KMS-11 (cell line): ENCODE data around the gene NETO2.

ENCODE experiments used
- H2AFZ ChIP-seq: fragments of 200-600 bp; sonication (generic); 2 replicates; pipeline ENCODE4 v1.6.1; 2016; ENCODE audit warnings: antibody characterized with exemption, mixed run types, low read depth
- H3K27ac ChIP-seq: fragments of 200-600 bp; sonication (generic); 2 replicates; pipeline ENCODE4 v1.6.1; 2016; ENCODE audit warnings: mild to moderate bottlenecking, mixed run types
- H3K27me3 ChIP-seq: fragments of 200-600 bp; sonication (generic); 2 replicates; pipeline ENCODE4 v1.6.1; 2017; ENCODE audit warnings: mild to moderate bottlenecking, low read depth, mixed run types, moderate library complexity; ENCODE audit not compliant: insufficient read depth
- H3K36me3 ChIP-seq: fragments of 200-600 bp; sonication (generic); 2 replicates; pipeline ENCODE4 v1.6.1; 2017; ENCODE audit warnings: mild to moderate bottlenecking, mixed run types; ENCODE audit not compliant: insufficient read depth
- H3K4me1 ChIP-seq: fragments of 200-600 bp; sonication (generic); 2 replicates; pipeline ENCODE4 v1.6.1; 2016; ENCODE audit warnings: mild to moderate bottlenecking, low read depth, mixed run types; ENCODE audit not compliant: poor library complexity, severe bottlenecking
- H3K4me2 ChIP-seq: fragments of 200-600 bp; sonication (generic); 2 replicates; pipeline ENCODE4 v1.7.0; 2016; ENCODE audit warnings: mild to moderate bottlenecking, mixed run types
- H3K4me3 ChIP-seq: fragments of 200-600 bp; sonication (generic); IDR thresholded peaks from 2 replicates; pipeline ENCODE4 v1.6.1; 2017; ENCODE audit warnings: low read depth, low read length, mixed read lengths; ENCODE audit not compliant: insufficient read depth
- H3K79me2 ChIP-seq: fragments of 200-600 bp; sonication (generic); 2 replicates; pipeline ENCODE4 v1.6.1; 2016; ENCODE audit warnings: low read depth, mixed run types; ENCODE audit not compliant: insufficient read depth
- H3K9ac ChIP-seq: fragments of 200-600 bp; sonication (generic); 2 replicates; pipeline ENCODE4 v1.6.1; 2016; ENCODE audit warnings: mild to moderate bottlenecking, mixed run types
- H4K20me1 ChIP-seq: fragments of 200-600 bp; sonication (generic); 2 replicates; pipeline ENCODE4 v1.6.1; 2016; ENCODE audit warnings: mild to moderate bottlenecking, mixed run types; ENCODE audit not compliant: insufficient read depth
- CTCF ChIP-seq: fragments of 200-600 bp; sonication (generic); conservative IDR thresholded peaks from 2 replicates; pipeline ENCODE4 v1.6.1; 2017; ENCODE audit warnings: low read depth, mild to moderate bottlenecking, antibody characterized with exemption, low read length, moderate library complexity, mixed read lengths

Gene NETO2

GRCh38 chr16:47033176-47033575, 110.6 kb downstream of the NETO2 start:
- Histone ChIP-seq H3K4me2 (no peak overlapping the region), H4K20me1 (no peaks in the 10 kb centered on the region), H3K27me3 (no peaks in the 10 kb centered on the region), H3K4me1 (no peaks in the 10 kb centered on the region), H3K9ac (no peak overlapping the region), H3K79me2 (no peaks in the 10 kb centered on the region), H3K4me3 (no peak overlapping the region), H3K27ac (no peak overlapping the region), H3K36me3 (no peaks in the 10 kb centered on the region), H2AFZ (no peak overlapping the region)
- no peak for TF ChIP-seq CTCF

- Histone ChIP-seq H3K27ac (no peak overlapping the region), H3K4me3 (no peak overlapping the region), H3K27me3 (no peaks in the 10 kb centered on the region), H3K36me3 (no peaks in the 10 kb centered on the region), H3K4me2 (no peak overlapping the region), H4K20me1 (no peaks in the 10 kb centered on the region), H3K9ac (no peak overlapping the region), H3K4me1 (no peaks in the 10 kb centered on the region), H2AFZ (no peak overlapping the region), H3K79me2 (no peaks in the 10 kb centered on the region)
- no peak for TF ChIP-seq CTCF
Observed at GRCh38 chr16:47029724-47030123, 114.0 kb downstream of the NETO2 start.

DNA sequence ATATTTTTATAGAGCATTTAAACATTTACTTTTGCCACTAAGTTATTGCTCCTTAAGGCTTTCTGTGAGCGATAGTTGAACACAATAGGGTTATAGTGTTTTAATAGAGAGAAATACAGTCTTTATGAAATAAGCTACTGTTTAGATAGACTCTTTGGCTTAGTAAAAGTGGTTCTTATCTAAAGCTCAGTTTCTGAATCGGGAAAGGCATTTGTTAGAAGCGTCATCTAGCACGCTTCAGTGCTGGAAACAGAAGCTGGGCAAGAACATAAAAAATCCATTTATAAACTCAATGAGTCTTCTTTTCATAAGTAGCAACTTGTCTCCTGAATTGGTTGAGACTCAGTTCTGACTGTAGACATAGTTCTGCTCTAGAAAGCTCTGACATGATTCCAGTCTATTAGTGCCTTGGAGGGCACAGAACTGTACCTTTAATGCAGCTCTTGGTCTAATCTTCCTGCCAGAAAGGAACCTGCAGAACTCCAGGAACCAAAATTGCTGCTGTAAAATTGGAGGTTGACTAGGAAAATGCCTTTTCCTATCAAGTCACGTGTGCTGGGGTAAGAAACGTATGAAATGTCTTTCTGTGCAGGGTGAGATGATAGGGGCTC, 114.9 kb downstream of the NETO2 start:
- Histone ChIP-seq H4K20me1 (no peaks in the 10 kb centered on the region), H3K27me3 (no peaks in the 10 kb centered on the region), H3K9ac (no peak overlapping the region), H3K27ac (no peak overlapping the region), H3K4me3 (no peak overlapping the region), H3K4me2 (no peak overlapping the region), H2AFZ (no peak overlapping the region), H3K36me3 (no peaks in the 10 kb centered on the region), H3K4me1 (no peaks in the 10 kb centered on the region), H3K79me2 (no peaks in the 10 kb centered on the region)
- TF ChIP-seq CTCF, result no peak
